Measurements from ENCODE around the gene NDUFB11. TPM values are rescaled to one million over a fixed set of nuclear protein-coding genes. Genes with fewer than 3 reads are reported as not detected.

Gene NDUFB11
- total RNA-seq, 1 donor, result 59.8 TPM

- DNase-seq (ENCODE audit: low read depth in 2 of 3, low spot score in 2 of 3), result no peak
Observed at GRCh38 chrX:47175588-47175980, 31.1 kb upstream of the NDUFB11 start.

- no peak for DNase-seq (ENCODE audit: low read depth in 2 of 3, low spot score in 2 of 3)
Observed at GRCh38 chrX:47174846-47175587, 30.5 kb upstream of the NDUFB11 start.

DNA sequence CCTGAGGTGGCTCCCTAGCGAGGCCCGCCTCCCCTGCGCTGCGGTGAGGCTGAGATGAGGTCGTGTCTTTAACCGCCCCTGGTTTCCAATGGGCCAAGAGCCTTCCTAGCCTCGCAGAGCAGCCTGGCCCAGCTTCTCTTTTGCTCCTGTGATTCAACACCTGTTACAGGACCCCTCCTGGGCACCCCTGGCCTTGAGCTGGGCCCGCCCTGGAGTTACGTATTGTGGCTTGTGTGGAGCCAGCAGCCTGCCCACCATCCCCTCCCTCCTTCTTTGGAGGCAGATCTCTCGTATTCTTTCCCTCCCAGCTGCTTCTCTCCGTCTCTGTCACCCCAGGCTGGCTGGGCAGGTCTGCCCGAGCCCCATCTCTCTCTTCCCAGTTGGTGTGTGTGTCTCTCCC, 29.9 kb upstream of the NDUFB11 start:
- DNase-seq (ENCODE audit: low read depth in 2 of 3, low spot score in 2 of 3), result no peak

GRCh38 chrX:47172971-47173792, 28.7 kb upstream of the NDUFB11 start:
- DNase-seq (ENCODE audit: low read depth in 2 of 3, low spot score in 2 of 3), result no peak

GRCh38 chrX:47172549-47172948, 28.0 kb upstream of the NDUFB11 start:
- DNase-seq (ENCODE audit: low read depth in 2 of 3, low spot score in 2 of 3), result no peak

- no peak for DNase-seq (ENCODE audit: low read depth in 2 of 3, low spot score in 2 of 3)
Observed at GRCh38 chrX:47171996-47172395, 27.5 kb upstream of the NDUFB11 start.

- DNase-seq (ENCODE audit: low read depth in 2 of 3, low spot score in 2 of 3), result no peak
Observed at GRCh38 chrX:47170861-47171692, 26.6 kb upstream of the NDUFB11 start.

- DNase-seq (ENCODE audit: low read depth in 2 of 3, low spot score in 2 of 3), result no peak
Observed at GRCh38 chrX:47169726-47170515, 25.4 kb upstream of the NDUFB11 start.

GRCh38 chrX:47169273-47169672, 24.8 kb upstream of the NDUFB11 start:
- DNase-seq (ENCODE audit: low read depth in 2 of 3, low spot score in 2 of 3), result no peak

DNA sequence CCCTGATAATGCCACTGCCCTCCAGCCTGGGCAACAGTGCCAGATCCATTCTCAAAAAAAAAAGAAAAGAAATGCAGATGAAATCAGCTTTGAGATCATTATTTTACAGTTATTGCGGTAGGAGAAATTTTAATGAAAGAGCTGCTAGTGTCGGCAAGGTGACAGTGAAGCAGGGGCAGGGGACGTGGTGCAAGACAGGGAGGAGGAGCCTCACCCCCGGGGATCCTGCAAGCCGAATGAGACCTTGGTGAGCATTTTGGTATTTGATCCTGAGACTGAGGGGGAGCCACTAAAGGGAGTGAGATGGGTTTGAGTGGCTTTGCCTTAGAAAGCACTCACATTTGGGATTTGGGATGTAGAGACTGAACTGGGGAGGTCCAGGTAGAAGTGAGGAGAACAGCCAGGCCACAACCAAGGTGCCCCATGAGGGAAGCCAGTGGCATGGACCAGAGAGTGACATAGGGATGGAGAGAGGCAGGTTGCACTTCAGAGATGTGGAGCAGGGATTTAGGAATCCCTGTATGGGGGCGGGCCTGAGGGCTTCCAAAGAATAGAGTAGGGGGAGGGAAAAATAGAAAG, 24.1 kb upstream of the NDUFB11 start:
- DNase-seq (ENCODE audit: low read depth in 2 of 3, low spot score in 2 of 3), result no peak

DNA sequence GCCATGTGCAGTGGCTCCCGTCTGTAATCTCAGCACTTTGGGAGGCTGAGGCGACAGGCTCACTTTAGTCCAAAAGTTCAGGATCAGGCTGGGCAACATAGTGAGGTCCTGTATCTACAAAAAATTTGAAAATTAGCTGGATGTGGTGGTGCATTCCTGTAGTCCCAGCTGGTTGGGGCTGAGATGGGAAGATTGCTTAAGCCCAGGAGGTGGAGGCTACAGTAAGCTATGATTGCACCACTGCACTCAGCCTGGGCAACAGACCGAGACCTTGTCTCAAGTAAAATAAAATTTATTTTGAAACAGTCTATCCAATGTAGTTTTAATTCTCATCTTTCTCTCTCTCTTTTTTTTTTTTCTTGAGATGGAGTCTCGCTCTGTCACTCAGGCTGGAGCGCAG, 21.6 kb upstream of the NDUFB11 start:
- no peak for DNase-seq (ENCODE audit: low read depth in 2 of 3, low spot score in 2 of 3)

DNA sequence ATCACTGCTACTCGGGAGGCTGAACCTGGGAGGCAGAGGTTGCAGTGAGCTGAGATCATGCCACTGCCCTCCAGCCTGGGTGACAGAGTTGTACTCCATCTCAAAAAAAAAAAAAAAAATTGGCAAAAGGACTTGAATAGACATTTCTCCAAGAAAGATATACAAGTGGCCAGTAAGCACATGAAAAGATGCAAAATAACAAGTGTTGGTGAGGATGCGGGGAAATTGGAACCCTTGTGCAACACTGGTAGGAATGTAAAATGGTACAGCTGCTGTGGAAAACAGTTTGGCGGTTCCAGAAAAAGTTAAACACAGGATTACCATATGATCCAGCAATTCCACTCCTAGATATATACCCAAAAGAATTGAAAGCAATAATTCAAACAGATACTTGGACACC, 19.9 kb upstream of the NDUFB11 start:
- no peak for DNase-seq (ENCODE audit: low read depth in 2 of 3, low spot score in 2 of 3)

- DNase-seq (ENCODE audit: low read depth in 2 of 3, low spot score in 2 of 3), result no peak
Observed at GRCh38 chrX:47162927-47163583, 18.6 kb upstream of the NDUFB11 start.

DNA sequence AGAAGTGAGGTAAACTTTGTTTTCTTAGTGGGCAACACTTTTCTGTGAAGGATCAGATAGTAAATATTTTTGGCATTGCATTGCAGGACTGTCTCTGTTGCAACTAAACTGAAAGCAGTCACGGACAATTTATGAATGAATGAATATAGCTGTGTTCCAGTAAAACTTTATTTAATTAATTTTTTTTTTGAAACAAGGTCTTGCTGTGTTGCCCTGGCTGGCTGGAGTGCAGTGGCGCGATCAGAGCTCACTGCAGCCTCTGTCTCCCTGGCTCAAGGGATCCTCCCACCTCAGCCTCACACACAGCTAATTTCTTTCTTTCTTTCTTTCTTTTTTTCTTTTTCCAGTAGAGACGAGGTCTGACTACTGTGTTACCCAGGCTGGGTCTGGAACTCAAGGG, 16.3 kb upstream of the NDUFB11 start:
- no peak for DNase-seq (ENCODE audit: low read depth in 2 of 3, low spot score in 2 of 3)

DNA sequence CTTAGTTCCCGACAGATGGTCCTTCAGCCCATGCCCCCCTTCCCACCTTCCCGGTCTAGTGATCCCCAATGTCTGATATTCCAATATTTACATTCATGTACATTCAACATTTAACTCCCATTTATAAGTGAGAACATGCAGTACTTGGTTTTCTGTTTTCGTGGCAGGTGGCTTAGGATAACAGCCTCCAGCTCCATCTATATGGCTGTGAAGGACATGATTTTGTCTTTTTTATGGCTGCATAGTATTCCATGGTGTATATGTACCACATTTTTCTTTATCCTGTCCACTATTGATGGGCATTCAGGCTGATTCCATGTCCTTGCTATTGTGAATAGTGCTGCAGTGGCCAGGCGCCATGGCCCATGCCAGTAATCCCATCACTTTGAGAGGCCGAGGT, 14.3 kb upstream of the NDUFB11 start:
- DNase-seq (ENCODE audit: low read depth in 2 of 3, low spot score in 2 of 3), result no peak

- DNase-seq (ENCODE audit: low read depth in 2 of 3, low spot score in 2 of 3), result no peak
Observed at GRCh38 chrX:47158131-47158530, 13.6 kb upstream of the NDUFB11 start.

DNA sequence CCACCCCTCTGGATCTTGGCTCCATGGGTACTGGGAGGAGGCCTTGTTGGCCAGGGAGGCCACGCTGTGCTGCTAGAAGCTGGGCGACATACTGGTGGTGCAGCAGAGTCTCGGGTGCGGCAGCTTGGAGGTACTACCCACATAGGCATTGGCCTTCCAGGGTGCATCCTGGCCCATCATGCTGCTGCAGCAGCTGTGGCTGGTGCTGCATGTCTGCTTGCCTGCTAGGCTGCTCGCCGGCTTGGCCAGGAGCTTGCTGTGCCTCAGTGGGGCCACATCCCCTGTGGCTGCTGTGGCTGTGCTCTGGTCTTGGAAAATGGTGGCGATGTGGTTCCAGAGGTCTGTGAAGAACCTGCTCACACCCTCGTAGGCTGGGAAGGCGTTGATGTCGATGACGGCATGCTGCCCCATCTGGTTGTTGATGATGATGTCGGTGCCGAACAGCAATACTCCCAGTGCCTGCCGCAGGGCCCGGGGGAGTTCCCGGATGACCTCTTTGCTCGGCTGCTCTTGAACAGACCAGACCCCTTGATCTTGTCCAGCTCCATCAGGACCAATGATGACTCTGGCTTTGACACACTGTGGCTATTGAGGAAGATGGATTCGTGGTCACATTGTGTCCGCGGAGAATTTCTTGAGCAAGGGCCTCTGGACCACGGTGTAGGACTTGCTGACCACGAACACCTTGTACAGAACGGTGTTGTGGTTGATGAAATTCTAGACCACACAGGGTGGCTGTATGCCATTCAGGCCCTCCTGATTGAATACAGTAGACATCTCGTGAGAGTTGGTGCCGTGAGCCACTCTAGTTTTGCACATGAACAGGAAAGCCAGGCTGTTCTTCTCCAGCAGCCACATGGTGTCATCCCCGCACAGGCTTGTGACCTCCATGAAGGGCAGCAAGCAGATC, 12.4 kb upstream of the NDUFB11 start:
- no peak for DNase-seq (ENCODE audit: low read depth in 2 of 3, low spot score in 2 of 3)

DNA sequence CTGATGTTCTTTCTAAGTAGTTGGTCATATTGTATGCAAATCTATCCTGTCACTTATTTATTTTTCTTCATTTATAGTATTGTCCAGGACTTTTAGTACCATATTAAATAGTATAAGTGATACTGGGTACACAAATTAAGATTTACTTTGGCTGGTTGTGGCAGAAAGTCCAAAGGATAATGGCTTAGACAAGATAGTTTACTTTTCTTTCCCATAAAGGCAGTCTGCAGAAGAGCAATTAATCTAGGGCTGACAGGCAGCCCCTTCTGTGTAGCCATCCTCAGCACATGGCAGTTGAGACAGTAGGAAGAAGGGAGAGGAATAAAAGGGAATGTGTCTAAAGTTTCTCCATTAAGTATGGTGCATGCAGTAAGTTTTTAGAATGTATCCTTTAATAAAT, 6.9 kb upstream of the NDUFB11 start:
- DNase-seq (ENCODE audit: low read depth in 2 of 3, low spot score in 2 of 3), result no peak

- DNase-seq (ENCODE audit: low read depth in 2 of 3, low spot score in 2 of 3), result no peak
Observed at GRCh38 chrX:47148946-47149345, 4.4 kb upstream of the NDUFB11 start.

All from hematopoietic multipotent progenitor cell (in vitro differentiated cells).